VCaP (cell line): ENCODE results near the gene CTCF.
A peak's percentile ranks its signal among the peaks of the same experiment; 100 is the strongest.

Experiments
- H3K27ac ChIP-seq: fragments of 450-650 bp; 2 replicates; pipeline ENCODE4 v1.5.1; 2017
- TF ChIP-seq, protein P1 (sequence below): fragments of 450-650 bp; conservative IDR thresholded peaks from 2 replicates; pipeline ENCODE4 v1.5.1; 2017; ENCODE audit warnings: mild to moderate bottlenecking, moderate library complexity

Gene CTCF

DNA sequence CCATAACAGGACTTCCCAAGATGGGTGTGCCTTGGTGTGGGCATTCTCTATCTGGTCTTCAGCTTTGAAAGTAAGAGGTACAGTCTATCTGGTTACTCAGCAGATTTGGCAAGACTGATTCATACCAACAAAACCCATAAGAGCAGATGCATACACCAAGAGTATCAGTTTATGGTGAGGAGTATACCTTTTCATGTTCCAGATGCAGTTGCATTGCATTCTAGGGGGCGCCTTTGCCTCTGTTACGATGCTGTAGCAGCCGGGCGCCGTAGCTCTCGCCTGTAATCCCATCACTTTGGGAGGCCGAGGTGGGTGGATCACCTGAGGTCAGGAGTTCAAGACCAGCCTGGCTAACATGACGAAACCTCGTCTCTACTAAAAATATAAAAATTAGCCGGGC, 51.5 kb downstream of the CTCF start:
- TF ChIP-seq, protein P1, sequence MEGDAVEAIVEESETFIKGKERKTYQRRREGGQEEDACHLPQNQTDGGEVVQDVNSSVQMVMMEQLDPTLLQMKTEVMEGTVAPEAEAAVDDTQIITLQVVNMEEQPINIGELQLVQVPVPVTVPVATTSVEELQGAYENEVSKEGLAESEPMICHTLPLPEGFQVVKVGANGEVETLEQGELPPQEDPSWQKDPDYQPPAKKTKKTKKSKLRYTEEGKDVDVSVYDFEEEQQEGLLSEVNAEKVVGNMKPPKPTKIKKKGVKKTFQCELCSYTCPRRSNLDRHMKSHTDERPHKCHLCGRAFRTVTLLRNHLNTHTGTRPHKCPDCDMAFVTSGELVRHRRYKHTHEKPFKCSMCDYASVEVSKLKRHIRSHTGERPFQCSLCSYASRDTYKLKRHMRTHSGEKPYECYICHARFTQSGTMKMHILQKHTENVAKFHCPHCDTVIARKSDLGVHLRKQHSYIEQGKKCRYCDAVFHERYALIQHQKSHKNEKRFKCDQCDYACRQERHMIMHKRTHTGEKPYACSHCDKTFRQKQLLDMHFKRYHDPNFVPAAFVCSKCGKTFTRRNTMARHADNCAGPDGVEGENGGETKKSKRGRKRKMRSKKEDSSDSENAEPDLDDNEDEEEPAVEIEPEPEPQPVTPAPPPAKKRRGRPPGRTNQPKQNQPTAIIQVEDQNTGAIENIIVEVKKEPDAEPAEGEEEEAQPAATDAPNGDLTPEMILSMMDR, result 0 out of 2 replicates have a peak, but pooled peaks have one; percentile 6
- H3K27ac ChIP-seq, result no peak overlapping the region

- TF ChIP-seq, protein P1, result no peak
- H3K27ac ChIP-seq, result no peak overlapping the region
Observed at GRCh38 chr16:67628216-67628615, 65.9 kb downstream of the CTCF start.

DNA sequence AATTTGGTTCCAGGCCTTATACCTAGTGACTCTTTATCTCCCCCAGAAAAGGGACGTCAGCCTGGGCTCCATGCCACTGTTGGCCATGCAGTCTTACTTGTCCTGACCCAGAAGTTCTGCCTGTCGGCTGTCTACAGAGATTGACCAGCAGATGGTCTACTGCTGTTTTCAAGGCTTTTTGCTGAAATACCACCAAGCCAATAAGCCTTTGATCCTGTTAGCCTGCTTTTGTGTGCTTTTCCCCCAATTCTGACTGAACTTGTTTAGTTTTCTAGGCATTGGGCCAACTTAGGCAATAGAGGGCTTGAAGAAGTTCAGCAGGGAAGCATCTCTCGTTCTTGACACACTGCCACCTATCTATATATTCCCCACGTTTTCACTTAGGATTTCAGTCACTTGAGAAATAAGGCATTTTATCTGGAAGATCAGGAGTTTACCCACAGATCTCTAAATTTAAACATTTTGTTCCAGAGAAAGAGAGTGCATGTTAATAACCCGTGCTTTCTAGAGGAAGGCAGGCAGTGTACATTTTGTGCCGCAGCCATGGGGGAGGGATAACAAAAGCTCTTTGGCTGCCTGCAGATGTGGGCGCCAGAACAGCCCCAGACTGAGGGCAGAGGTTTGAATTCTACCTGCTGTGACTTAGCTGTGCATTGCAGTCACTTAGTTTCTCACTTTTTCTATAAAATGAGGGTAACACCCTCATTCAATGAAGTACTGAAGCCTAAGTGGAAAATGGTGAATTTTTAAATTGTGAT, 70.3 kb downstream of the CTCF start:
- H3K27ac ChIP-seq, result no peak overlapping the region
- TF ChIP-seq, protein P1, result no peak

- TF ChIP-seq, protein P1, result no peak
- no peak overlapping the region for H3K27ac ChIP-seq
Observed at GRCh38 chr16:67636713-67637112, 74.4 kb downstream of the CTCF start.

- no peak overlapping the region for H3K27ac ChIP-seq
- TF ChIP-seq, protein P1, result no peak
Observed at GRCh38 chr16:67637625-67638024, 75.3 kb downstream of the CTCF start.

GRCh38 chr16:67641779-67642708, 79.7 kb downstream of the CTCF start:
- TF ChIP-seq, protein P1, result no peak
- H3K27ac ChIP-seq, result peak overlapping the region; percentile 80

- TF ChIP-seq, protein P1, result no peak
- peak overlapping the region; percentile 80 for H3K27ac ChIP-seq
Observed at GRCh38 chr16:67644038-67644437, 81.7 kb downstream of the CTCF start.
